ENCODE data around the gene FAM107A. TPM values are rescaled to one million over a fixed set of nuclear protein-coding genes. Genes with fewer than 3 reads are reported as not detected.

Gene FAM107A
- polyA plus RNA-seq, 3 donors: not detected

- Mint-ChIP-seq H3K36me3 (no peaks in the 10 kb centered on the region), H3K27me3 (ENCODE audit: low read depth in 3 of 3) (peaks cover 8 to 17% (median 11%) of the 10 kb centered on the region in 3 donors), H3K9me3 (peaks cover 0 to 3% (median 0%) of the 10 kb centered on the region in 7 donors), H3K4me1 (peaks cover 4% of the 10 kb centered on the region), H3K27ac (no peak overlapping the region), H3K4me3 (no peak overlapping the region)
- H3K4me3 ChIP-seq (replicated peaks in 1 of 3; ENCODE audit: low read depth in 2 of 3, low read length in 3 of 3): no peak overlapping the region
- no peak overlapping the region for H3K4me2 ChIP-seq (replicated peaks; ENCODE audit: extremely low read depth, low read length, poor library complexity, severe bottlenecking)
- H4K20me1 ChIP-seq (ENCODE audit: insufficient read depth, low read length): no peaks in the 10 kb centered on the region
- H3K36me3 ChIP-seq (replicated peaks in 1 of 2; ENCODE audit: control insufficient read depth in 1 of 2, insufficient read depth in 2 of 2, low read length in 2 of 2): no peaks in the 10 kb centered on the region
- no peak overlapping the region for H3K9ac ChIP-seq (ENCODE audit: insufficient read depth, low read length, poor library complexity, severe bottlenecking)
- intact Hi-C loops (cut with micrococcal nuclease): no loop called here
- no peak for TF ChIP-seq CTCF (IDR thresholded peaks at IDR 0.05)
- 57% methylated on average over 8 of the region's 8 CpGs for WGBS (ENCODE audit: insufficient coverage)
- H3K79me2 ChIP-seq (ENCODE audit: insufficient read depth, low read length): no peaks in the 10 kb centered on the region
- no peak for DNase-seq
- H3K27me3 ChIP-seq (ENCODE audit: control insufficient read depth in 2 of 2, insufficient read depth in 2 of 2, low read length in 2 of 2): peaks cover 0 to 12% of the 10 kb centered on the region in 2 donors
- no peaks in the 10 kb centered on the region for H3K9me3 ChIP-seq (replicated peaks in 1 of 2; ENCODE audit: control insufficient read depth in 1 of 2, insufficient read depth in 1 of 2, low read length in 2 of 2)
- no peaks in the 10 kb centered on the region for H3K4me1 ChIP-seq (ENCODE audit: control insufficient read depth in 1 of 2, insufficient read depth in 2 of 2, low read length in 2 of 2)
- H2AFZ ChIP-seq (ENCODE audit: insufficient read depth, low read depth, low read length, poor library complexity, severe bottlenecking): no peak overlapping the region
- H3K27ac ChIP-seq (ENCODE audit: low read depth in 1 of 2, low read length in 2 of 2): no peak overlapping the region
Observed at GRCh38 chr3:58575971-58576652, 1.1 kb downstream of the FAM107A start.

GRCh38 chr3:58574682-58575081, 2.5 kb downstream of the FAM107A start:
- Histone ChIP-seq H3K9ac (ENCODE audit: insufficient read depth, low read length, poor library complexity, severe bottlenecking) (no peak overlapping the region), H3K27me3 (ENCODE audit: control insufficient read depth in 2 of 2, insufficient read depth in 2 of 2, low read length in 2 of 2) (peaks cover 0 to 12% of the 10 kb centered on the region in 2 donors), H3K36me3 (replicated peaks in 1 of 2; ENCODE audit: control insufficient read depth in 1 of 2, insufficient read depth in 2 of 2, low read length in 2 of 2) (no peaks in the 10 kb centered on the region), H3K4me2 (replicated peaks; ENCODE audit: extremely low read depth, low read length, poor library complexity, severe bottlenecking) (no peak overlapping the region), H3K79me2 (ENCODE audit: insufficient read depth, low read length) (no peaks in the 10 kb centered on the region), H2AFZ (ENCODE audit: insufficient read depth, low read depth, low read length, poor library complexity, severe bottlenecking) (no peak overlapping the region), H4K20me1 (ENCODE audit: insufficient read depth, low read length) (no peaks in the 10 kb centered on the region), H3K27ac (ENCODE audit: low read depth in 1 of 2, low read length in 2 of 2) (no peak overlapping the region), H3K4me1 (ENCODE audit: control insufficient read depth in 1 of 2, insufficient read depth in 2 of 2, low read length in 2 of 2) (no peaks in the 10 kb centered on the region), H3K9me3 (replicated peaks in 1 of 2; ENCODE audit: control insufficient read depth in 1 of 2, insufficient read depth in 1 of 2, low read length in 2 of 2) (no peaks in the 10 kb centered on the region), H3K4me3 (replicated peaks in 1 of 3; ENCODE audit: low read depth in 2 of 3, low read length in 3 of 3) (no peak overlapping the region)
- WGBS (ENCODE audit: insufficient coverage): 96% methylated on average over 4 of the region's 4 CpGs
- TF ChIP-seq CTCF (IDR thresholded peaks at IDR 0.05): no peak
- intact Hi-C loops (cut with micrococcal nuclease): no loop called here
- H3K27me3 Mint-ChIP-seq (ENCODE audit: low read depth in 3 of 3): peaks cover 8 to 16% (median 11%) of the 10 kb centered on the region in 3 donors
- peaks cover 4% of the 10 kb centered on the region for H3K4me1 Mint-ChIP-seq
- H3K4me3 Mint-ChIP-seq: no peak overlapping the region
- no peaks in the 10 kb centered on the region for H3K36me3 Mint-ChIP-seq
- no peak overlapping the region for H3K27ac Mint-ChIP-seq
- H3K9me3 Mint-ChIP-seq: peaks cover 0 to 3% (median 0%) of the 10 kb centered on the region in 7 donors
- DNase-seq: no peak

Measured in CD14-positive monocyte (primary cell).